HepG2 (cell line): Measurements from ENCODE around the gene TIMM44. TPM values are rescaled to one million over a fixed set of nuclear protein-coding genes. Genes with fewer than 3 reads are reported as not detected.

ENCODE experiments used
- ELF1 ChIP-seq: sonication (generic); formaldehyde crosslinking; IDR thresholded peaks from 2 replicates; pipeline ENCODE4 v1.4.0; 2020; ENCODE audit warnings: missing genetic modification reagents
- HMGXB3 ChIP-seq: sonication (generic); formaldehyde crosslinking; IDR thresholded peaks from 2 replicates; pipeline ENCODE4 v1.4.0; 2020; ENCODE audit warnings: missing genetic modification reagents, borderline replicate concordance
- KAT2B ChIP-seq: fragments of 150-350 bp; IDR thresholded peaks from 2 replicates; pipeline ENCODE4 v1.6.1; 2014; ENCODE audit warnings: low read depth, low read length, borderline replicate concordance
- KAT8 ChIP-seq: IDR thresholded peaks from 2 replicates; pipeline ENCODE4 v1.6.1; 2016; ENCODE audit warnings: missing genetic modification reagents, missing compliant biosample characterization
- NR2C2 ChIP-seq: sonication (generic); formaldehyde crosslinking; IDR thresholded peaks from 2 replicates; pipeline ENCODE4 v1.4.0; 2020; ENCODE audit warnings: missing genetic modification reagents, mild to moderate bottlenecking, moderate library complexity, borderline replicate concordance
- PBX2 ChIP-seq: IDR thresholded peaks from 2 replicates; pipeline ENCODE4 v1.6.1; 2016; ENCODE audit warnings: control low read depth
- PCBP1 ChIP-seq: fragments of 200-400 bp; formaldehyde crosslinking; IDR thresholded peaks from 2 replicates; pipeline ENCODE4 v1.6.1; 2017; ENCODE audit warnings: mild to moderate bottlenecking, low read depth, low read length, borderline replicate concordance
- PLRG1 ChIP-seq: fragments of 450-650 bp; conservative IDR thresholded peaks from 2 replicates; pipeline ENCODE4 v1.6.1; 2016
- SNAPC5 ChIP-seq: sonication (generic); formaldehyde crosslinking; IDR thresholded peaks from 2 replicates; pipeline ENCODE4 v1.8.1; 2023; ENCODE audit warnings: mild to moderate bottlenecking, missing genetic modification reagents, borderline replicate concordance
- TCF7 ChIP-seq: sonication (generic); IDR thresholded peaks from 2 replicates; pipeline ENCODE4 v1.6.1; 2016; ENCODE audit warnings: antibody characterized with exemption, low read depth
- TFAP4 ChIP-seq: sonication (generic); IDR thresholded peaks from 2 replicates; pipeline ENCODE4 v1.6.1; 2016; ENCODE audit warnings: low read depth, borderline replicate concordance
- XRCC5 ChIP-seq: fragments of 200-400 bp; formaldehyde crosslinking; optimal IDR thresholded peaks from 2 replicates; pipeline ENCODE3; 2017; ENCODE audit warnings: mild to moderate bottlenecking, low read length
- ZFP36L2 ChIP-seq: sonication (generic); formaldehyde crosslinking; IDR thresholded peaks from 2 replicates; pipeline ENCODE4 v1.4.0; 2020; ENCODE audit warnings: missing genetic modification reagents
- ZNF224 ChIP-seq: sonication (generic); formaldehyde crosslinking; IDR thresholded peaks from 2 replicates; pipeline ENCODE4 v1.5.0; 2020; ENCODE audit warnings: mild to moderate bottlenecking, missing genetic modification reagents
- ZNF230 ChIP-seq: sonication (generic); formaldehyde crosslinking; IDR thresholded peaks from 2 replicates; pipeline ENCODE4 v1.4.0; 2020; ENCODE audit warnings: mild to moderate bottlenecking, missing genetic modification reagents
- ZNF275 ChIP-seq: sonication (generic); formaldehyde crosslinking; IDR thresholded peaks from 2 replicates; pipeline ENCODE4 v1.8.0; 2022; ENCODE audit warnings: missing genetic modification reagents, mild to moderate bottlenecking, inconsistent platforms, borderline replicate concordance
- ZNF431 ChIP-seq: sonication (generic); formaldehyde crosslinking; IDR thresholded peaks from 2 replicates; pipeline ENCODE4 v1.9.0; 2022; ENCODE audit warnings: missing genetic modification reagents, low read depth, mild to moderate bottlenecking, borderline replicate concordance
- ZNF562 ChIP-seq: sonication (generic); formaldehyde crosslinking; IDR thresholded peaks from 2 replicates; pipeline ENCODE4 v1.8.0; 2022; ENCODE audit warnings: missing genetic modification reagents, borderline replicate concordance
- ZNF644 ChIP-seq: IDR thresholded peaks from 2 replicates; pipeline ENCODE4 v1.6.1; 2016; ENCODE audit warnings: low read depth
- ZNF7 ChIP-seq: IDR thresholded peaks from 2 replicates; pipeline ENCODE4 v1.6.1; 2016; ENCODE audit warnings: missing biosample characterization, missing genetic modification reagents
- ZNF792 ChIP-seq: IDR thresholded peaks from 2 replicates; pipeline ENCODE4 v1.6.1; 2016
- ZNF878 ChIP-seq: sonication (generic); formaldehyde crosslinking; IDR thresholded peaks from 2 replicates; pipeline ENCODE4 v1.8.1; 2023; ENCODE audit warnings: mild to moderate bottlenecking, missing genetic modification reagents, moderate library complexity
- ZSCAN25 ChIP-seq: sonication (generic); formaldehyde crosslinking; IDR thresholded peaks from 2 replicates; pipeline ENCODE4 v1.8.0; 2022; ENCODE audit warnings: mild to moderate bottlenecking, missing genetic modification reagents
- polyA plus RNA-seq, 8 experiments: library from polyadenylated mRNA; depleted of rRNA in 3 of 8; stranded (reverse) in 7 of 8; unstranded in 1 of 8; fragments of >200 nt; fragmentation: Illumina TruSeq in 4 of 8; extraction: Trizol in 4 of 8; gene quantifications; 2 replicates each; pipeline versions ENCODE4 v1.2.1 to v1.2.3, GENCODE V29; 2011 to 2016; ENCODE audit warnings: low read depth in 4 of 8, missing spikeins in 1 of 8, mixed read lengths in 1 of 8; ENCODE audit not compliant: insufficient read depth in 1 of 8
- total RNA-seq, 5 experiments: library from RNA; depleted of rRNA; stranded (reverse); fragments of >200 nt; fragmentation: Illumina TruSeq; extraction: Trizol; gene quantifications; 2 replicates each; pipeline ENCODE4 v1.2.3, GENCODE V29; 2016; ENCODE audit warnings: low read depth in 1 of 5

Gene TIMM44
- total and polyA plus RNA-seq, 2 of the 13 experiments (the other 11 are each of a cell fraction or from before 2014, with no cell fraction given): 42.9 to 72.6 TPM

GRCh38 chr19:7919610-7920518 lies 23.6 kb downstream of the TIMM44 start, which contains the start of gene SNAPC2 (continued):
- TF ChIP-seq PBX2 (CRISPR knock-in tag) (no peak), TCF7 (no peak), SNAPC5 (CRISPR knock-in tag) (no peak), PCBP1 (0 out of 2 replicates have a peak, but pooled peaks have one; percentile 26), NR2C2 (CRISPR knock-in tag) (peak; percentile 88), HMGXB3 (peak; percentile 64; the same call in 1 of the 2 replicates), ZNF562 (no peak), ZSCAN25 (no peak), ZFP36L2 (CRISPR knock-in tag) (no peak), TFAP4 (no peak; the same call in 1 of the 2 replicates), ZNF792 (CRISPR knock-in tag) (peak; percentile 83; the same call in 1 of the 2 replicates), ZNF275 (CRISPR knock-in tag) (peak; percentile 74; the same call in 1 of the 2 replicates), KAT8 (CRISPR knock-in tag) (peak; percentile 81; the same call in 1 of the 2 replicates), KAT2B (no peak), ELF1 (CRISPR knock-in tag) (peak; percentile 55; the same call in 1 of the 2 replicates), ZNF224 (no peak), ZNF644 (CRISPR knock-in tag) (no peak), XRCC5 (peak; percentile 76), PLRG1 (no peak), ZNF7 (CRISPR knock-in tag) (no peak), ZNF878 (CRISPR knock-in tag) (peak; percentile 75; the same call in 1 of the 2 replicates), ZNF230 (peak; percentile 67; the same call in 1 of the 2 replicates), ZNF431 (CRISPR knock-in tag) (no peak)
